Endodermal cell (in vitro differentiated cells): ENCODE measurements around the gene SERPINA9. TPM values are rescaled to one million over a fixed set of nuclear protein-coding genes. Genes with fewer than 3 reads are reported as not detected.
A peak's percentile ranks its signal among the peaks of the same experiment; 100 is the strongest.

Source experiments
- DNase-seq: peaks from one replicate; pipeline ENCODE4 v3.0.0-alpha.2; 2017
- H3K27ac ChIP-seq: 2 replicates; pipeline ENCODE4 v1.5.1; 2013; ENCODE audit warnings: mild to moderate bottlenecking, low read depth, low read length, moderate library complexity
- H3K27me3 ChIP-seq: 2 replicates; pipeline ENCODE4 v1.6.1; 2013; ENCODE audit warnings: mild to moderate bottlenecking, low read length, moderate library complexity; ENCODE audit not compliant: insufficient read depth, control insufficient read depth, poor library complexity, severe bottlenecking
- H3K36me3 ChIP-seq: 2 replicates; pipeline ENCODE4 v1.7.0; 2013; ENCODE audit warnings: mild to moderate bottlenecking, low read length, moderate library complexity; ENCODE audit not compliant: control insufficient read depth, insufficient read depth
- H3K4me1 ChIP-seq: one replicate; pipeline ENCODE4 v1.7.0; 2013; ENCODE audit warnings: low read length; ENCODE audit not compliant: control insufficient read depth, insufficient read depth
- H3K4me3 ChIP-seq: 2 replicates; pipeline ENCODE4 v1.5.1; 2013; ENCODE audit warnings: mild to moderate bottlenecking, low read length, moderate library complexity
- H3K9ac ChIP-seq: 2 replicates; pipeline ENCODE4 v1.6.1; 2013; ENCODE audit warnings: mild to moderate bottlenecking, low read length, moderate library complexity; ENCODE audit not compliant: poor library complexity, severe bottlenecking; ENCODE audit errors: extremely low read depth
- H3K9me3 ChIP-seq: 2 replicates; pipeline ENCODE4 v1.6.1; 2013; ENCODE audit warnings: mild to moderate bottlenecking, low read length, moderate library complexity; ENCODE audit not compliant: control insufficient read depth
- H3K27ac Mint-ChIP-seq: 2 replicates; pipeline ENCODE4 v1.8.0; 2020; ENCODE audit warnings: mixed read lengths
- H3K27me3 Mint-ChIP-seq: 2 replicates; pipeline ENCODE4 v1.8.0; 2021; ENCODE audit warnings: mild to moderate bottlenecking, mixed read lengths; ENCODE audit not compliant: insufficient read depth
- H3K36me3 Mint-ChIP-seq: 2 replicates; pipeline ENCODE4 v1.8.0; 2020; ENCODE audit warnings: low read depth, mixed read lengths
- H3K4me1 Mint-ChIP-seq: 2 replicates; pipeline ENCODE4 v1.8.0; 2020; ENCODE audit warnings: mixed read lengths
- H3K4me3 Mint-ChIP-seq: 2 replicates; pipeline ENCODE4 v1.8.0; 2020; ENCODE audit warnings: mild to moderate bottlenecking, moderate library complexity, mixed read lengths
- H3K9me3 Mint-ChIP-seq: 2 replicates; pipeline ENCODE4 v1.8.0; 2020; ENCODE audit warnings: mild to moderate bottlenecking, mixed read lengths
- WGBS, 2 experiments: methylation state at CpG; one replicate each; pipeline versions ENCODE4 v1.1.5 to v1.1.7; 2013; ENCODE audit warnings: missing lambda C conversion rate in 2 of 2, mixed read lengths in 1 of 2; ENCODE audit not compliant: insufficient coverage in 1 of 2, insufficient read length in 1 of 2; 5-methylcytosine and 5-hydroxymethylcytosine counted together
- total RNA-seq, 2 donors: library from RNA; stranded (reverse); fragmentation: NEBNext Ultra II Directional in 1 of 2; extraction: Animal tissue kit (Norgen Biotek cat#: 25700) in 1 of 2; gene quantifications; 2 replicates in 1 of 2; 3 replicates in 1 of 2; pipeline ENCODE4 v1.2.1, GENCODE V29; 2021
- TF ChIP-seq, protein P1 (sequence below): fragments of 200-600 bp; sonication (generic); conservative IDR thresholded peaks from 2 replicates; pipeline ENCODE4 v1.5.0; 2021; ENCODE audit warnings: antibody characterized with exemption, mild to moderate bottlenecking

SERPINA9 gene
- total RNA-seq, 2 donors from 2014 or later = not detected

DNA sequence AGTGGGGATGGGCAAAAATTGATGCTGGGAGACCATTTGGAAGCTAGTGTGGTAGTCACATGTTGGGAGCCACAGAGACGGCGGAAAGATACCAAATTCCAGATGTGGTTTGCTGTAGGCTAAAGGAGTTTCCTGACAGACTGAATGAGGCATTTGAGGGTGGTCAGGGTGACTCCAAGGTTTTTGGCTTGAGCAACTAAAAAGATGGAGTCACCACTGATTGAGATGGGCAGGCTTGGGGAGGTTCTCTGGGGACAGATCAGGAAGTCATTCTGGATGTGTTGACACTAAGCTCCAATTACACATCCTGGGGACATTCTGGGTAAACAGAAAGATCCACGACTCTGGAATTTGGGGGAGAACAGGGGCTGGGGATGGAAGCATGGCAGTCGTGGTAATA lies 15.5 kb upstream of the SERPINA9 start:
- Mint-ChIP-seq H3K4me3 (no peak overlapping the region), H3K4me1 (peaks cover 7% of the 10 kb centered on the region), H3K36me3 (no peaks in the 10 kb centered on the region), H3K9me3 (no peaks in the 10 kb centered on the region), H3K27me3 (peaks cover 27% of the 10 kb centered on the region), H3K27ac (no peak overlapping the region)
- Histone ChIP-seq H3K9ac (no peak overlapping the region), H3K27me3 (peaks cover 7% of the 10 kb centered on the region), H3K36me3 (no peaks in the 10 kb centered on the region), H3K9me3 (no peaks in the 10 kb centered on the region), H3K4me1 (peaks cover 5% of the 10 kb centered on the region), H3K27ac (no peak overlapping the region), H3K4me3 (no peak overlapping the region)
- TF ChIP-seq, protein P1, sequence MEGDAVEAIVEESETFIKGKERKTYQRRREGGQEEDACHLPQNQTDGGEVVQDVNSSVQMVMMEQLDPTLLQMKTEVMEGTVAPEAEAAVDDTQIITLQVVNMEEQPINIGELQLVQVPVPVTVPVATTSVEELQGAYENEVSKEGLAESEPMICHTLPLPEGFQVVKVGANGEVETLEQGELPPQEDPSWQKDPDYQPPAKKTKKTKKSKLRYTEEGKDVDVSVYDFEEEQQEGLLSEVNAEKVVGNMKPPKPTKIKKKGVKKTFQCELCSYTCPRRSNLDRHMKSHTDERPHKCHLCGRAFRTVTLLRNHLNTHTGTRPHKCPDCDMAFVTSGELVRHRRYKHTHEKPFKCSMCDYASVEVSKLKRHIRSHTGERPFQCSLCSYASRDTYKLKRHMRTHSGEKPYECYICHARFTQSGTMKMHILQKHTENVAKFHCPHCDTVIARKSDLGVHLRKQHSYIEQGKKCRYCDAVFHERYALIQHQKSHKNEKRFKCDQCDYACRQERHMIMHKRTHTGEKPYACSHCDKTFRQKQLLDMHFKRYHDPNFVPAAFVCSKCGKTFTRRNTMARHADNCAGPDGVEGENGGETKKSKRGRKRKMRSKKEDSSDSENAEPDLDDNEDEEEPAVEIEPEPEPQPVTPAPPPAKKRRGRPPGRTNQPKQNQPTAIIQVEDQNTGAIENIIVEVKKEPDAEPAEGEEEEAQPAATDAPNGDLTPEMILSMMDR = no peak
- DNase-seq = no peak
- 87% methylated on average over 4 of the region's 4 CpGs for WGBS, 2 experiments

DNA sequence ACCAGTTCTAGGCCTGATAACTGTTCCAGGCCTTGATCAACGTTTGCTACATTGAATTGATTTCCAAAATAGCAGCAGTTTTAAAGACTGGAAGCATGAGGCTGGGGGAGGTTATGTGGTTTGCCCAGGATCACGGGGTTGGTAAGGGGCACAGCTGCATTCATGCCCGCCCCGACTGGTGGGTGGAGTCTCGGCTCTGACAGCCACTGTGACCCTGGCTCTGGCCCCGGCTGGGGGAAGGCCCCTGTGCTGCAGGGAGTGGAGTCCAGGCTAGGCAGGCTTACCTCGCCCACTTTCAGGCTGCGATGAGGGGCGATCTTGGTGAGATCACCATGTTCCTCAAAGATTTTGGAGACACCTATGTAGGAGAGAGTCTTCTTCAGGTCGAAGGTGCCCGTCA lies 13.3 kb upstream of the SERPINA9 start:
- peaks cover 13% of the 10 kb centered on the region for H3K4me1 Mint-ChIP-seq
- TF ChIP-seq, protein P1 = no peak

DNA sequence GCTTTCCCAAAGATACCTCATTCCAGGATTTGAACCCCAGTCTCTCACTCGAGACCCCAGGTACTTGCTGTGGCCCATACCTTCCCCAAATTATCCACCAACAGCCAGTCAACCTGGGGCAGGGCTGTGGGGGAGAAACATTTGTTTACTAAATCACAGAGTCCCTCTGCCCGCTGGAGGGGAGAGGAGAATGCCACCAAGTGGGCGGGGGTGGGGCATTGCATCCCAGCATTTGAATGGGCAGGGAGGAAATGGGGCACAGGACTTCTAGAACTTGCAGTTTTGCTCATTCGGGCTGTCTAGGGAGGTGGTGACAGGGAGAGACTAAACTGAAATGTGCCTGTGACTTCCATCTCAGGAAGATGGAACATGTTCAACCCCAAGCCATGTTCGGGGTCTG lies 10.9 kb upstream of the SERPINA9 start:
- no peaks in the 10 kb centered on the region for H3K27me3 ChIP-seq
- H3K36me3 Mint-ChIP-seq = no peaks in the 10 kb centered on the region
- no peak overlapping the region for H3K27ac Mint-ChIP-seq
- WGBS, 2 experiments = 64 to 67% methylated on average over 2 to 5 of the region's 5 CpGs
- no peak overlapping the region for H3K4me3 ChIP-seq
- no peaks in the 10 kb centered on the region for H3K36me3 ChIP-seq
- TF ChIP-seq, protein P1 = no peak
- H3K4me3 Mint-ChIP-seq = peak overlapping the region; percentile 53
- H3K9me3 ChIP-seq = no peaks in the 10 kb centered on the region
- H3K27ac ChIP-seq = no peak overlapping the region
- no peak overlapping the region for H3K9ac ChIP-seq
- no peaks in the 10 kb centered on the region for H3K9me3 Mint-ChIP-seq
- peaks cover 7% of the 10 kb centered on the region for H3K4me1 ChIP-seq
- peaks cover 13% of the 10 kb centered on the region for H3K4me1 Mint-ChIP-seq
- H3K27me3 Mint-ChIP-seq = peaks cover 10% of the 10 kb centered on the region
- no peak for DNase-seq

More for the DNA sequence above, 13.3 kb upstream of the SERPINA9 start:
- no peak for DNase-seq
- no peak overlapping the region for H3K27ac Mint-ChIP-seq
- peaks cover 20% of the 10 kb centered on the region for H3K27me3 Mint-ChIP-seq
- Histone ChIP-seq H3K4me3 (no peak overlapping the region), H3K36me3 (no peaks in the 10 kb centered on the region), H3K9me3 (no peaks in the 10 kb centered on the region), H3K9ac (no peak overlapping the region), H3K27ac (no peak overlapping the region), H3K4me1 (peaks cover 7% of the 10 kb centered on the region), H3K27me3 (no peaks in the 10 kb centered on the region)
- H3K9me3 Mint-ChIP-seq = no peaks in the 10 kb centered on the region
- H3K36me3 Mint-ChIP-seq = no peaks in the 10 kb centered on the region
- WGBS, 2 experiments = 75 to 89% methylated on average over 5 to 11 of the region's 11 CpGs
- H3K4me3 Mint-ChIP-seq = no peak overlapping the region
